ENCODE measurements around the gene TEAD1. TPM values are rescaled to one million over a fixed set of nuclear protein-coding genes. Genes with fewer than 3 reads are reported as not detected.

Gene TEAD1
- total RNA-seq, 2 donors from 2014 or later = 32.7 to 56.7 TPM

GRCh38 chr11:12807621-12808020 lies 133.4 kb downstream of the TEAD1 start:
- Histone ChIP-seq H3K4me1 (peaks cover 1% of the 10 kb centered on the region), H3K9me3 (no peaks in the 10 kb centered on the region), H3K4me3 (no peak overlapping the region), H3K36me3 (no peaks in the 10 kb centered on the region), H3K27me3 (no peaks in the 10 kb centered on the region), H3K27ac (no peak overlapping the region), H3K9ac (ENCODE audit: low read depth in 2 of 2, low read length in 2 of 2) (no peak overlapping the region)
- intact Hi-C loops (cut with DNase I) = no loop called here
- TF ChIP-seq CTCF (IDR thresholded peaks at IDR 0.05) = no peak
- no peak for DNase-seq

- H3K9ac ChIP-seq (ENCODE audit: low read depth in 2 of 2, low read length in 2 of 2) = no peak overlapping the region
- intact Hi-C loops (cut with DNase I) = no loop called here
- no peak for TF ChIP-seq CTCF (IDR thresholded peaks at IDR 0.05)
- no peak overlapping the region for H3K4me3 ChIP-seq
- H3K9me3 ChIP-seq = no peaks in the 10 kb centered on the region
- no peak for DNase-seq
- H3K4me1 ChIP-seq = no peaks in the 10 kb centered on the region
- no peak overlapping the region for H3K27ac ChIP-seq
- no peaks in the 10 kb centered on the region for H3K27me3 ChIP-seq
- no peaks in the 10 kb centered on the region for H3K36me3 ChIP-seq
These were observed 134.3 kb downstream of the TEAD1 start for GRCh38 chr11:12808519-12808918.

- Histone ChIP-seq H3K27me3 (no peaks in the 10 kb centered on the region), H3K27ac (no peak overlapping the region), H3K9ac (ENCODE audit: low read depth in 2 of 2, low read length in 2 of 2) (no peak overlapping the region), H3K9me3 (no peaks in the 10 kb centered on the region), H3K36me3 (no peaks in the 10 kb centered on the region), H3K4me3 (no peak overlapping the region), H3K4me1 (no peaks in the 10 kb centered on the region)
- TF ChIP-seq CTCF (IDR thresholded peaks at IDR 0.05) = no peak
- DNase-seq = no peak
- intact Hi-C loops (cut with DNase I) = no loop called here
These were observed 135.1 kb downstream of the TEAD1 start for GRCh38 chr11:12809364-12809763.

GRCh38 chr11:12809864-12810567 lies 135.8 kb downstream of the TEAD1 start:
- Histone ChIP-seq H3K4me3 (no peak overlapping the region), H3K36me3 (no peaks in the 10 kb centered on the region), H3K27me3 (no peaks in the 10 kb centered on the region), H3K27ac (no peak overlapping the region), H3K9me3 (no peaks in the 10 kb centered on the region), H3K9ac (ENCODE audit: low read depth in 2 of 2, low read length in 2 of 2) (no peak overlapping the region), H3K4me1 (no peaks in the 10 kb centered on the region)
- TF ChIP-seq CTCF (IDR thresholded peaks at IDR 0.05) = no peak
- no peak for DNase-seq
- intact Hi-C loops (cut with DNase I) = no loop called here

- intact Hi-C loops (cut with DNase I) = no loop called here
- no peak for DNase-seq
- H3K4me1 ChIP-seq = no peaks in the 10 kb centered on the region
- TF ChIP-seq CTCF (IDR thresholded peaks at IDR 0.05) = no peak
- H3K4me3 ChIP-seq = no peak overlapping the region
- H3K27ac ChIP-seq = no peak overlapping the region
- no peaks in the 10 kb centered on the region for H3K9me3 ChIP-seq
- no peaks in the 10 kb centered on the region for H3K27me3 ChIP-seq
- H3K36me3 ChIP-seq = no peaks in the 10 kb centered on the region
- no peak overlapping the region for H3K9ac ChIP-seq (ENCODE audit: low read depth in 2 of 2, low read length in 2 of 2)
These were observed 136.3 kb downstream of the TEAD1 start for GRCh38 chr11:12810568-12810894.

All from colonic mucosa (tissue), 4 donors.